Activated CD8-positive, alpha-beta memory T cell treated with anti-CD3 and anti-CD28 coated beads, Interleukin-2, amount 50 U/mL, for 1 hour (primary cell): ENCODE measurements around the gene CD46.
"Not testable (repeated sequence)": the region's sequence is repeated elsewhere in the genome, so short reads cannot be mapped to it uniquely, and the experiment has no call there.

Source experiments
- DNase-seq: peaks from one replicate; pipeline ENCODE4 v3.0.0-alpha.2; 2020; ENCODE audit errors: extremely low read depth

The CD46 gene

DNA sequence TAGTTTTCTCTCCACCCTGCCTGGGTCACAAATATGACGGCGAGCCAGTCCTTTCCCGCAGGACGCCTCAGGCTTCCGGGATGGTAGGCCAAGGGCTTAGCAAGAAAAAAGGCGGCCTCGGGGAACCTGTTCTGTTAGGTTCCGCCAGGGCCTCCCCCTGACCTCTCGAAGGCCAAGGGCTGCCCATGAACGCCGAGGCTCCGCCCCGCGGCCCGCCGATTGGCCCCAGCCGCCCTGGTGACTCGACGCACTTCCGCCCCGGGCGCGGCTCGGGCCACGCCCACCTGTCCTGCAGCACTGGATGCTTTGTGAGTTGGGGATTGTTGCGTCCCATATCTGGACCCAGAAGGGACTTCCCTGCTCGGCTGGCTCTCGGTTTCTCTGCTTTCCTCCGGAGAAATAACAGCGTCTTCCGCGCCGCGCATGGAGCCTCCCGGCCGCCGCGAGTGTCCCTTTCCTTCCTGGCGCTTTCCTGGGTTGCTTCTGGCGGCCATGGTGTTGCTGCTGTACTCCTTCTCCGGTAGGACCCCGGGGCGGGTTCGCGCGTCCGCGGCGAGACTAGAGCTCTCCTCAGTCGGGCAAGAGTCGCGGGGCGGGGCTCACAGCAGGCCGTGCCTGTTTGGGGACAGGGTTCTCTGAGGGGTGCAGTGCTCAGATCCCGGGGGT is at the start of gene CD46:
Gene CD46, plus strand, starts transcription at position 265 of the 666 bp plus-strand sequence. Its CDS starts 159 bp downstream, at position 424.
- peak; percentile 71 for DNase-seq

DNA sequence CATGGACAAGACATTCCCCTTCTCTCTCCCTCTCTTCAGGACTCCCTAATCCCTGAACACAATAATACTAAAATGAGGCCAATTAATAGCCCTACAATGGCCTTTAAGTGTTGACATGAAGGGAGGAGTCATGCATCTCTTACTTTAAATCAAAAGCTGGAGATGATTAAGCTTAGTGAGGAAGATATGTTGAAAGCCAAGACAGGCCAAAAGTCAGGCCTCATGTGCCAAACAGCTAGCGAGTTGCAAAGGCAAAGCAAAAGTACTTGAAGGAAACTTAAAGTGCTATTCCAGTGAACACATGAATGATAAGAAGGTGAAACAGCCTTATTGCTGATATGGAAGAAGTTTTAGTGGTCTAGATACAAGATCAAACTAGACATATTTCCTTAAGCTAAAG is 49.5 kb upstream of the CD46 start:
- no peak for DNase-seq

DNA sequence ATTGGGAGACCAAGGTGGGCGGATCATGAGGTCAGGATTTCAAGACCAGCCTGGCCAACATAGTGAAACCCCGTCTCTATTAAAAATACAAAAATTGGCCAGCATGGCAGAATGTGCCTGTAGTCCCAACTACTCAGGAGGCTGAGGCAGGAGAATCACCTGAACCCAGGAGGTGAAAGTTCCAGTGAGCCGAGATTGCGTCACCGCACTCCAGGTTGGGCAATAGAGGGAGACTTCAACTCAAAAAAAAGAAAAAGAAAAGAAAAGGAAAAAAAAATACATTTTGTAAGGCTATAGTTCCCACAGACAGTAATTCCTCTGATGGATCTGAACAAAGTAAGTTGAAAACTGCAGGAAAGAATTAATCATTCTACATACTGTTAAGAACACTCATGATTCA is 48.1 kb upstream of the CD46 start:
- no peak for DNase-seq

DNA sequence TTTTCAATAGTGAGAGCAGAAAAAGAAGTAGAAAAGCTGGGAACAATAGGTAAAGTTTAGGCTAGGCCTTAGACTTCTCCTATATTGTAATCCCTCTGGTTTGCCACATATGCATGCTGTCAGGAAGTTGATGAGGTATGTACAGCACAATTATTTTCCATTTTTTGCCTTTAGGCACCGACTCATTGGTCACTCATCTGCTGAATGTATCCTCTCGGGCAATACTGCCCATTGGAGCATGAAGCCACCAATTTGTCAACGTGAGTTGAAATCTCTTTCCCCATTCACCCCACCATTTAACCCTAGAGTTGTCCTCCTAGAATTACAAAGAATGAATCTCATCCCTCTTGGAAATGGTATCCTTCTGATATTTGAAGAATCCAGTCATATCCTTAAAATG is 43.9 kb upstream of the CD46 start:
- DNase-seq, result not testable (repeated sequence)

DNA sequence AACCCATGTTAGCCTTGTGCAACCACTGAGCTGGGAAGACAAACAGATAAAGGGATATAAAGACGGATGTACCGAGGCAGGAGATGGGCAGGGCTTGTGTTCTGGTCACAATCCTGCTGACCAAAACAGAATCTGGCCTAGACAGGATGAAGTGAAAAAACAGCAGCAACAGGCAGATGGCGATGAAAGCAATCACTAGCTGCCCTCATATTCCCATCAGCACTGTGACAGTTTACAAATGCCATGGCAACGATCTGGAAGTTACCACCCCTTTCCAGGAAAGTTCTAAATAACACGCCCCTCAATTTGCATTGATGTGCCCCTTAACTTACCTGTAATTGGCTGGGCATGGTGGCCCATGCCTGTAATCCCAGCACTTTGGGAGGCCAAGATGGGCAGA is 40.6 kb upstream of the CD46 start:
- DNase-seq, result no peak

DNA sequence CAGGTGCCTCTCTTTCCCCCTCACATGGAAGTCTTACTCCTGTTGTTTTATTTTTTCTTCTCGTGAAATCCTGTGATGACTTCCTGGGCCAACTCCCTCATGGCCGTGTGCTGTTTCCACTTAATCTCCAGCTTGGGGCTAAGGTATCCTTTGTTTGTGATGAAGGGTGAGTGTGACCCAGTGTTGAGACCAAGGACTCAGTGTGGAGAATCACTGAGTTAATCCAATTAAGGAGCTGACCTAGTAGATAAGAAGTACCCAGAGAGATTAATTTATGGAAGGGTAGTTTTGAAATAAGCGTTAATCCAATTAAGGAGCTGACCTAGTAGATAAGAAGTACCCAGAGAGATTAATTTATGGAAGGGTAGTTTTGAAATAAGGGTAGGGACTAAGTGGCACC is 39.2 kb upstream of the CD46 start:
- not testable (repeated sequence) for DNase-seq

DNA sequence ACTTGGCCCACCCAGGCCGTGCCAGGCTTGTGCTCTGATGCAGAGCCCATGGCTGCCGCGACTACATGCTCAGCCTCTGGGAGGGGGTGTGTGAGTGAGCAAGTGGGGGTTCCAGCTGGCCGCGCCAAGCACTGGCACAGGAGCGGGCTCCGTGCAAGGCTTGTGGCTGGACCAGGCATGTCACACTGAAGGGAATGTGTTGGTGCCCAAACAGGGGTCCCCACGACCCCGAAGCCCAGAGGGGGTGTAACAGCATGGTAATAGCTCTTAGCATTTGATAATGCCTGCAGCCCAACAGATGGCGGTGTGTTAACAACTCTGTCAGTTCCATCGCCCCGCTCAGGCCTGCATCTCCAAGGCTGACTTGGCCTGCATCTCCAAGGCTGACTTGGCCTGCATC is 38.3 kb upstream of the CD46 start:
- DNase-seq, result no peak

DNA sequence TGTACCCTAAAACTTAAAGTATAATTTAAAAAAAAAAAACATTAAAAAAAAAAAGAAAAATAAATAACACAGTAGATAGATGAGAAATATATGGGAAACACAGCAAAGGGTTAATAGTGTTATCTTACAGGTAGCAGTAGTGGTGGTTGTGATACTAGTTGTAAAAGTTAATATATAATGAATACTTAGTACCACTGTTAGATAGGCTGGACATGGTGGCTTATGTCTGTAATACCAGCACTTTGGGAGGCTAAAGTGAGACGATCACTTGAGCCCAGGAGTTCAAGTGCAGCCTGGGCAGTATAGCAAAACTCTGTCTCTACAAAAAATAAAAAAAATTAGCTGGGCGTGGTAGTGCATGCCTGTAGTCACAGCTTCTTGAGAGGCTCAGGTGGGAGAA is 32.6 kb upstream of the CD46 start:
- no peak for DNase-seq

DNA sequence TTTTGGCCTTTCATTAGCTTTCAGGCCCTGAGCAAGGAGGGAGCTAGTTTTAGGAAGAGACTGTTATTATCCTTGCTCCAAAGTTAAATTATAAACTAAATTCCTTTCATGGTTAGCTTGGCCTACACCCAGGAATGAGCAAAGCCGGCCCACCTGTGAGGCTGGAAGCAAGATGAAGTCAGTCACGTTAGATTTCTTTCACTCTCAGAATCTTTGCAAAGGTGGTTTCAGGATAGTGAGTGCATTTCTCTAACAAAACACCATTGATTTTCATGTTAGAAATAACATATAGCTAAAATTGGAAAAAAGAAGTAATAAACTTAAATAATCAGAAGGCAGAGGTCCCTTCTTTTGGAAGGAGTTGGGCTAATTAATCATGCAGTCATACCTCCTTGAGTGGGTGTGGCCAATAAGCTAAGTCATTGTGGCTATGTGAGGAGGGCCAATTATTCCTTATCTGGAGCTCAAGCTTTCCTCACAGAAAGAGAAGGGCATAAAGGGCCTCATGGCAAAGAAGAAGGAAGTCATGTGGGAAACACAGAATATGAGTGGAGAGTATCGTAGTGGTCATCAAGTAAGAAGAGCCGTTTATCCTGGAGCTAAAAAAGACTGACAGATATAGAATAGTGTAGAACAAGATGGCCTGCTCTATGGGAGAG is 23.5 kb upstream of the CD46 start:
- DNase-seq, result not testable (repeated sequence)

DNA sequence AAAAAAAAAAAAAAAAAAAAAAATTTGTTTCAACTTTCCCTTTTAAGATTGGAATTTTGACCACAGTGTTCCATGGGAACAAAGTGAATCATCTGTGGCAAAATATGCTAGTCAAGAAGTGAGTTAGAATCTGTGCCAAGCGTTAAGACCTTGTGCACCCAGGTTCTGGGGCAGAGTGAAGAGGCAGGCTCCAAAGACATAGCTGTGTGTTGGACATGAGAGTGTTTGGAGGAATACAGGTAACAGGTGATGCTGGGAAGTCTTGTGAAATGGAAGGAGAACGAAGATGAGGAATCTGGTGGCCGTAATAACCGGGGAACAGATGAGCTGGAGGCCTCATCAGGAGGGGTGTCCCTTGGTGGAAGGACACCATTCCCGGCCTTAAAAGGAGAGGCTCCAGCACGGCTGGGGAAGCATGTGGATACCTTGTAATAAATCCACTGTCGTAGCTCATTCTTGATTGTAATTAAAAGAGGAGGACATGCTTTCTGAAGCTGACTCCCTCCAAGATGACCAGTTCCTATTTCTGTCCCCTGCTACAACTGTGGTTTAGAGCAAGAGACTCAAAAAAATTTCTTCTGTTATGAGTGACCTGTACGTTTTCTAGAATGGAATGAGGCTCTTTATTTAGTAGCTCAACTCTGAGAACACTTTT is 14.2 kb upstream of the CD46 start:
- DNase-seq, result not testable (repeated sequence)

DNA sequence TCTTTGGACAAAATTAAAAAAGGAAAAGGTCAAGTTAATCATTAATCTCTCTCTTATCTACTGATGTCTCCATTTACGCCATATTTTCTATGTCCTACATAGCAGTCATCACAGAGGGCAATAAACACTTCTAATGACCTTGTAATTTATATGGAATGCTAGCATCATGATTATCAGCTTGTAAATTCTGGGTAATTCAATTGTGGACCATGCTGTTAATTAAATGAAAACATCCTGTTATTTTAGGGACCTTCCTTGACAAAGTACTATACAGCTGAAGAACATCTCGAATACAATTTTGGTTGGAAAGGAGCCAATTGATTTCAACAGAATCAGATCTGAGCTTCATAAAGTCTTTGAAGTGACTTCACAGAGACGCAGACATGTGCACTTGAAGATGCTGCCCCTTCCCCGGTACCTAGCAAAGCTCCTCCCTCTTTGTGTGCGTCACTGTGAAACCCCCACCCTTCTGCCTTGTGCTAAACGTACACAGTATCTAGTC is 13.6 kb upstream of the CD46 start:
- DNase-seq, result not testable (repeated sequence)

DNA sequence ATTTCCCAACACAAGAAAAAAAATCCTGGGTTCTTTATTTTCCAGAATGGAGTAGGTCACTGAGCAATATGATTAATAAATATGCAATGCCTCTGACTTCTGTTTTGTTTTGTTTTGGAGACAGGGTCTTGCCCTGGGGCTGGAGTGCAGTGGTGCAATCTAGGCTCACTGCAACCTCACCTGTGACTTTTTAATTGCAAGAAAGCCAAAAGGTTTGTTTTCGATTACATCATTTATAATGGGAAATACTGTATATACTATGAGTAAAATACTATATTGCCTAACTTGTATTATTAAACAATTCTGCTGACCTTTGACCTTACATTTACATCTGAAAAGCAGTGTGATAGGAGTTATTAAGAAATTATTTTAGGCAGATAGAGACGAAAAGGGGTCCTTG is 11.6 kb upstream of the CD46 start:
- DNase-seq, result no peak

DNA sequence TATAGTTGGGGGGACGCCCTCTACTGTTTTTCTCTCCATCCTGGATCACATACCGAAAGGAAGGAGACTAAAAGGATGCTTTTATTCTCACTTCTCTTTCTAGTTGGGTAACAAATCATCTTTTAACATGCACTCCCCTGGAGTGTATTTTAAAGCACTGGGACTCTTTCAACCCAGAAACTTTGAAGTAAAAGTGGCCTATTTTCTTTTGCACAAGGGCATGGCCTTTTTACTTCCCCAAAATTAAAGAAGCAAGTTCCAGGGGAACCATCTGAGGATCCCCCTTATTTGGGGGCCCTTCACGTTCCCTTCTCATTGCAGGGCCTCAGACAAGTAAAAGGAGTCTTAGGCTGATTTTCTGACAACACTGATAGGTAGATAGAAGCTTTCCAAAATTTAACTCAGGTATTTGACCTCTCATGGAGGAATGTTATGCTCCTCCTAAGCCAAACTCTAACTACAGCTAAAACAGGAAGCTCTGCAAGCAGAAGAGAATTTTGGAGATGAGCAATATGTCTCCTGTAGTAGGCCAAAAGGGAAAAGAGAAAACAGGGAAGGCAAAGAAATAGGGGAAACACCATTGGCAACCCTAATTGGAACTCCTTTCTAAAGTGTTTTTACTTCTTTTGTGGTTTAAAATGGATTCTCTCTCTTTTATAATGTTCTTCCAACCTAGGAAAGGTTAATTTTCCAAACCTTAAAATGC is 8.9 kb upstream of the CD46 start:
- no peak for DNase-seq

DNA sequence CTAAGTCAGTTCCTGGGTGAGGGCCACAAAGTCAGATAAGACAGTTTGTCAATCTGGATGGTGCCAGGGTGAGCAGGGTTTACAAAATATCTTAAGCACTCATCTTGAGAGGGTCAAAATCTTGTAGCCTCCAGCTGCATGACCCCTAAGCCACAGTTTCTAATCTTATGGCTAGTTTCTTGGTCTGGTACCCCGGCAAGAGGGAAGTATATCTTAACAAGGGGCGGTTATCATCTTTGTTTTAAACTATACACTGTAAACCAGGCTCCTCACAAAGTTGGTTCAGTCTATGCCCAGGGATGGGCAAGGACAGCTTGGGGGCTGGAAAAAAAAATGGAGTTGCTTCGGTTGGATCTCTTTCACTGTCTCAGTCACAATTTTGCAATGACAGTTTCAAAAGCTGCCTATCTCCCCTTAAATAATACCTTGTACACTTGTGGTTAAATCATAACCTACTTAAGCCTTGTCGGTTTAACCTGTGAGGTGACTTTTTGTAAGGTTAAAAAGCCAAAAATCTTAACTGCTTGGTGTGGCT is 7.8 kb upstream of the CD46 start:
- DNase-seq, result no peak

DNA sequence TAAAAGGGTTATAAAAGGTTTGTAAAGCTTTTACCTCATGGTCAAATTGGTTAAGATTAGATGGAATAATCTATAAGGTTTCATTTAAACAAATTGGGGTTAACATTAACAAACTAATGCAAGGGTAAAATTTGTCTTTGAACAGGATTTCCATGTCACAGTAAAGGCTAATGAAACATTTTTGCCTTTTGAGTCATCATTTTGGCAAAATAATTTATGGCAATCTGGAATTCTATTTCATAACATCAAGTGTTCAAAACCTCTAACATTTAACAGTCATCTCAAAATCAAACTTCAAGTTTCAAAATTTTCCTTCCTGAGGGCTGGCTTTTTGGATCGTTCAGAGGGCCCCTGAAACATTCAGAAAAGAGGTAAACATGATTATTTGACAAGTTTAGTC is 6.6 kb upstream of the CD46 start:
- DNase-seq, result no peak

DNA sequence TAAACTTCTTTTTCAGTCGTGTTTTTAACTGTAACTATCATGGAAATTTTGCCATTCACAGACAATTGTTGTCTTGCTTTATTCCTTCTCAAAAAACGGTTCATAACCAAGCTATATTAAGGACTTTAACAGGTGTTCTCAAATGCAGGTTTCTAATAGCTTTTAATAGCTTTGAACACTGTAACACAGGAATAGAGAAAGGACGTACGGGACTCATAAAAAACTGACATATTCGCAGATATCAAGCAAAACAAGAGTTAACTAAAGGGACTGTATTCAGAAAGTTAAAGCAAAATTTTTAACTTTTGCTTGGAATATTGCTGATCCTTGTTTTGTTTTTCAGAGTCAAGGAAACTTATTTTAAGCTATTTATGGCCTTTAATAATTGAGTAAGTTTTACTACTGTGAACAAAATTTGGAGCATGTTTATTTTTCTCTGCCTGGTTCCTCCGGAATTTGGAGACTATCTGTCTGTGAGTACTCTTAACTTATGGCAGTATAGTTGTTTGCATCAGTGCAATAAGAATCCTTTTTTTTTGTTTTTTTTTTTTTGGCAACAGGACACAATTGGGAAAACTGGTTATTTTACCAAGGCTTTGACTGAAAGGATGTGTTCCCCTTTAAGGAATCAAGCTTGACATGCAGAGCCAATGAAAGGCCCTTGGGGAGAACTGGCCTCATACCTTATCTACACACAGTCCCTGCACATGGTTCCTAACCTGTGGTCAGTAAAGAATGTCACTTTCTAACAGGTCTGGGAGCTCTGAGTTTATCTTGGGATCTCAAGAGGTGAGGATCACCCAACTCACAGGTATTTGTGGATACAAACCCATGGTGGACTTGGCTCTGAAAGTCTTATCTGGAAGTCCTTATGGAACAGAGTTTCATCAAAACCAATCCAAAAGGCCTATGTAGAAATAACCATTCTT is 5.8 kb upstream of the CD46 start:
- DNase-seq, result no peak

DNA sequence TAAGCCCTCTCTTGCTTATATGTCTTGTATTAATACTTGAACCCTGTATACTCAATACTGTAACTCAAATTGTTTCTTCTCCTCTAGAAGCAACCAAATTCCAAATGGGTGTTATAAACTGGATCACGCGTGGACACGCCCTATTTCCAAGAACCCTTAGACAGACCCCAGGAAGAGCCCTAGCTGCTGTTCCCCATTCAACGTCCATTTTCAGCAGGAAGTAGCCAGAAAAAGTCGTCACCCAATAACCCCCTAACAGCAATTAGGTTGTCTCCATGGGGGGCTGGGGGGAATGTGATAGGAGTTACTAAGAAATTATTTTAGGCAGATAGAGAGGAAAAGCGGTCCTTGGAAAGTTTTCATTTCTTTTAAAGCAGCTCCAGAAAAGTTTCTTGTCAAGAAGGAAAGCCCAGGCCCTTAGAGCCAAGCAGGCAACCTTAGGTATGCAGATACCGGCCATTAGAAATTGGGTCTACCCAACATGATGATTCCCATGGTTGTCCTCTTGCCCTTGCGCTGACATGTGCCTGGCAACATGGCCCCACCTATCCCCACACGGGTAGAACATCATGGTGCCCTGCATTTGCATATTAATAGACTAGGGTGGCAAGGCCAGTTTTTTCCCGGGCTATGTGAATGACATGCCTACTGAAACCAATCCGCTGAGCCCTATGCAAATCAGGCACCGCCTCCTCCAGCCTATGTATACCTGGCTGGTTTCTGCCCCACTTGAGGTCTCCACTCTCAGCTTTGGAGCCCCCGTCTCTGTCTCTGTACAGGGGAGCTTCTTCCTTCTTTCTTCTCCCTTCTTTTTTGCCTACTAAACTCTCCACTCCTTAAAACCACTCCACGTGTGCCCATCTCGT is 4.0 kb upstream of the CD46 start:
- no peak for DNase-seq

DNA sequence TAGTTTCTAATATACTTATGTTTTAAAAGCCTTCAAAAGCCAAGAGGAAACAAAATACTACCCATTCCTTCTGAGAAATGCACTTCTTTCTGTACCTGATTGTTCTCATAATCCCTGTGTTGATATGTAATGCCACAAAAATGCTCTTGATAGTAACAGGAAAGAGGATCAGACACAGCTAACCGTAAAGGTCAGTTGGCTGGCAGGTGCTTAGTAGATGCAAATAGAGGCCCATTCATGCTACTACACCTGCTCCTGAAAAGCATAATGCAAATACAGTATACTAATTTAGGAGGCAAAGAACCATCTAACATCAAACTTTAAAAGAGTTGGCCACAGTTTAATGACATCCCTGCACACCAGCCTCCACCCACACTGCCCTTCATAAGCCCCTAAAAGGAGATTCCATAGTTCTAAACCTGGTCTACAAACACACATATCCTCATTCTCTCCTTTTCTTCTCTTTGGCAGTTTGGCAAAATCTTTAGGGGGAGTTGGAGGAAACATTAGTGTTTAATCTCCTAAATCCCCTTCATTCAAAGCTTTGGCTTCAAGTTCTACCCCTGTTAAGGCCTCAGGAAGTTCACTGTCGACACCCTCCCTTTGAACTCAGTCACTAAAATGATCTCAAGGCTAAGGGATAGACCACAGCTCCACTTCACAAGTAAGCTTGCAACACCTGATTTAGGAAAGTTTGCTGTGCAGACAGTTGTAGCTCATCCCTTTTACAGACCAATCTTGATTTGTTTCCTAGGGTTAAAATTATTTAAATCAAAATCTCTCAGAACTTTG is 2.9 kb upstream of the CD46 start:
- no peak for DNase-seq

DNA sequence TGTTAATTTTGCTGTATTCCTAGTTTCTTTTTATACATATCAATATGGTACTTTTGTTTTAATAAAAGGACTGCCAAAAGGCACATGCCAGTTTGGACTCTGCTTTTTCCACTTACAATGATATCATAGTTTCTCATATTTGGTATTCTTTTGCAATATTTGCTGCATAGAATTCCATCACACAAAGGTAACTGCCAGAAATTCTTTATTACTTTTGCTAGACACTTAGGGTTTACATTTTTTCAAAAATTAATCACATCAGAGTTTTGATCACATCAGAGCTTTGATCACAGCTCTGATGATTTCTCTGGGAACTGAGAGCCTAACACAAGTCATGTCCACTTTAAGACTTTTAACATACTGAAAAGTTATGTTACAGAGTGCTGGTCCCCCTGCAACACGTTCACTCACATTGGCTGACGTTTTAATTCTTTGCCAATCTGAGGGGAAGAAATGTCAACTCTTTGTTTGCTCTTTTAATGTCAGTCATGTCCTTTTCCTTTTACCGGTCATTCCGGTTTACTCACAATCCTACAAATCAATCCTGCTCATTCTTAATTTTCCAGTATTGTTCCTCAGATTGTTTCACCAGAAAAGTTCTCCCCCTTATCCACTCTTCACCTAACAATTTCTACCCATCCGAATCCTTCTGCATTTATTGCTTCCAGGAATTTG is 1.1 kb upstream of the CD46 start:
- no peak for DNase-seq
